22Rv1 (cell line): ENCODE data around the gene CENATAC.

ENCODE experiments used
- ZFX ChIP-seq: fragments of 450-650 bp; IDR thresholded peaks from 2 replicates; pipeline ENCODE4 v1.6.1; 2017; ENCODE audit warnings: antibody characterized with exemption, borderline replicate concordance
- TF ChIP-seq, protein P1 (sequence below): fragments of 450-650 bp; IDR thresholded peaks from 2 replicates; pipeline ENCODE4 v1.5.1; 2017; ENCODE audit warnings: mild to moderate bottlenecking

DNA sequence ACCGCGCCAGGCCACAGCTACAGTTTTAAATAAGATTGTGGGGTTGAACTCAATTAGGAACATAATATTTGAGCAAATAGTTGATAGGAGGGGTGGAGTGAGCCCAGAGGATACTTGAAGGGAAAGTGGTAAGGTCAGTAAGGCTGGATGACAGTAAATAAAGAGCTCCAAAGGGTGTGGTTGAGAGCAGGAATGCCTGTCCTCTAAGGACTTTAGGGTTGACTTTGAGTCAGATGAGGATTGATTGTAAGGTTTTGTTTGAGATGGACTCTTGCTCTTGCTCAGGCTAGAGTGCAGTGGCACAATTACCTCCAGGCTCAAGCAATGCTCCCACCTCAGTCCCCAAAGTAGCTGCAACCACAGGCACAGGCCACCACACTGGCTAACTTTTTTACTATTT lies 24.0 kb upstream of the CENATAC start:
- TF ChIP-seq, protein P1, sequence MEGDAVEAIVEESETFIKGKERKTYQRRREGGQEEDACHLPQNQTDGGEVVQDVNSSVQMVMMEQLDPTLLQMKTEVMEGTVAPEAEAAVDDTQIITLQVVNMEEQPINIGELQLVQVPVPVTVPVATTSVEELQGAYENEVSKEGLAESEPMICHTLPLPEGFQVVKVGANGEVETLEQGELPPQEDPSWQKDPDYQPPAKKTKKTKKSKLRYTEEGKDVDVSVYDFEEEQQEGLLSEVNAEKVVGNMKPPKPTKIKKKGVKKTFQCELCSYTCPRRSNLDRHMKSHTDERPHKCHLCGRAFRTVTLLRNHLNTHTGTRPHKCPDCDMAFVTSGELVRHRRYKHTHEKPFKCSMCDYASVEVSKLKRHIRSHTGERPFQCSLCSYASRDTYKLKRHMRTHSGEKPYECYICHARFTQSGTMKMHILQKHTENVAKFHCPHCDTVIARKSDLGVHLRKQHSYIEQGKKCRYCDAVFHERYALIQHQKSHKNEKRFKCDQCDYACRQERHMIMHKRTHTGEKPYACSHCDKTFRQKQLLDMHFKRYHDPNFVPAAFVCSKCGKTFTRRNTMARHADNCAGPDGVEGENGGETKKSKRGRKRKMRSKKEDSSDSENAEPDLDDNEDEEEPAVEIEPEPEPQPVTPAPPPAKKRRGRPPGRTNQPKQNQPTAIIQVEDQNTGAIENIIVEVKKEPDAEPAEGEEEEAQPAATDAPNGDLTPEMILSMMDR, result no peak
- no peak for TF ChIP-seq ZFX
